Activated CD4-positive, alpha-beta T cell treated with anti-CD3 and anti-CD28 coated beads, Interleukin-2, Interleukin-6, amounts not matched to agents 100 ng/mL and 50 ng/mL, durations not matched to agents 16 hours and 8 hours (primary cell): Measurements from ENCODE around the gene CEP295NL.
A peak's percentile ranks its signal among the peaks of the same experiment; 100 is the strongest.
"Not testable (repeated sequence)": the region's sequence is repeated elsewhere in the genome, so short reads cannot be mapped to it uniquely, and the experiment has no call there.

Experiments used
- DNase-seq: peaks from one replicate; pipeline ENCODE4 v3.0.0-alpha.2; 2020

The CEP295NL gene

GRCh38 chr17:78902231-78902630, 770 bp downstream of the CEP295NL start:
- DNase-seq, result not testable (repeated sequence)

GRCh38 chr17:78901806-78902205, 1.2 kb downstream of the CEP295NL start:
- DNase-seq, result no peak

- no peak for DNase-seq
Measured at GRCh38 chr17:78900816-78901215, 2.2 kb downstream of the CEP295NL start.

GRCh38 chr17:78899361-78900260, 3.4 kb downstream of the CEP295NL start:
- DNase-seq, result no peak

- DNase-seq, result no peak
Measured at GRCh38 chr17:78898947-78899346, 4.1 kb downstream of the CEP295NL start.

GRCh38 chr17:78898075-78898836, 4.7 kb downstream of the CEP295NL start:
- DNase-seq, result no peak

- DNase-seq, result no peak
Measured at GRCh38 chr17:78897664-78898047, 5.3 kb downstream of the CEP295NL start.

- DNase-seq, result no peak
Measured at GRCh38 chr17:78896834-78897663, 6.0 kb downstream of the CEP295NL start.

GRCh38 chr17:78896091-78896833, 6.7 kb downstream of the CEP295NL start:
- no peak for DNase-seq

GRCh38 chr17:78895322-78895721, 7.7 kb downstream of the CEP295NL start:
- DNase-seq, result no peak

GRCh38 chr17:78893684-78894083, 9.3 kb downstream of the CEP295NL start:
- no peak for DNase-seq

GRCh38 chr17:78892936-78893379, 10.0 kb downstream of the CEP295NL start:
- DNase-seq, result no peak

GRCh38 chr17:78892520-78892919, 10.5 kb downstream of the CEP295NL start:
- no peak for DNase-seq

GRCh38 chr17:78892062-78892456, 10.9 kb downstream of the CEP295NL start:
- DNase-seq, result no peak

- no peak for DNase-seq
Measured at GRCh38 chr17:78891406-78892061, 11.5 kb downstream of the CEP295NL start.

- peak; percentile 72 for DNase-seq
Measured at GRCh38 chr17:78890498-78890897, 12.5 kb downstream of the CEP295NL start.

GRCh38 chr17:78890096-78890495, 12.9 kb downstream of the CEP295NL start:
- DNase-seq, result not testable (repeated sequence)

GRCh38 chr17:78889531-78889930, 13.5 kb downstream of the CEP295NL start:
- peak; percentile 30 for DNase-seq

GRCh38 chr17:78888941-78889518, 14.0 kb downstream of the CEP295NL start:
- DNase-seq, result no peak

GRCh38 chr17:78886954-78887353, 16.0 kb downstream of the CEP295NL start:
- no peak for DNase-seq

- DNase-seq, result no peak
Measured at GRCh38 chr17:78885956-78886355, 17.0 kb downstream of the CEP295NL start.
